Measurements from ENCODE around the gene JAK3.

DNA sequence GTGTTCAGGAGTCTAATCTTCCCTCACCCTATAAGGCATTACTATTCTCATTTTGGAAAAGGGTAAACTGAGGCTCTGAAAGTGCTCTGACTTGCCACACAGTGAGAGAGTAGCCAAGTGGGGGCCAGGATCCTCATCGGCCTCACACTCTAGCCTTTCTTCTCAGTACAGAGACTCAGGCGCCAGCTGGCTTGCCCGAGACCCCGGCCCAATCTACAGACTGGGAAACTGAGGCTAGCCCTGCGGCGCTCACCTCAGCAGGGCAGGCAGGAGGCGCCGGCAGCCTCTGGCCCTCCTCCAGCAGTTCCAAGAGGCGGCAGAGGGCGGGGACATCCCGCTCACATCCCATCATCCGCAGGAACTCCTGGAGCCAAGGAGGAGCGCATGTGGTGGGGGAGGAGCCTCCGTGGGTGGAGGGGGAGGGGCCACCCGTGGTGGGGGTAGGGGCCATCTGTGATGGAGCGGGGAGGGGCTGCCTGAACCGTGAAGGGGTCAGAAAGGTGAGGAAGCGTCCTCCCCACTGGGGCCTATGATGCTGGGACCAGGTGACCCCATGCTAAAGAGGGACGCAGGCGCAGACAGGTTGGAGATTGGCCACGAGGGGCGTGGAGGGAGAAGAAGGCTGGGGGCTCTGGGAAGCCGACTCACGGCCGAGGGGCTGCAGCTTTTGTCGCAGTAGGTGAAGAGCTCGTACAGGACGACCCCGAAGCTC, 17.8 kb downstream of the JAK3 start:
- TF ChIP-seq, protein P1, sequence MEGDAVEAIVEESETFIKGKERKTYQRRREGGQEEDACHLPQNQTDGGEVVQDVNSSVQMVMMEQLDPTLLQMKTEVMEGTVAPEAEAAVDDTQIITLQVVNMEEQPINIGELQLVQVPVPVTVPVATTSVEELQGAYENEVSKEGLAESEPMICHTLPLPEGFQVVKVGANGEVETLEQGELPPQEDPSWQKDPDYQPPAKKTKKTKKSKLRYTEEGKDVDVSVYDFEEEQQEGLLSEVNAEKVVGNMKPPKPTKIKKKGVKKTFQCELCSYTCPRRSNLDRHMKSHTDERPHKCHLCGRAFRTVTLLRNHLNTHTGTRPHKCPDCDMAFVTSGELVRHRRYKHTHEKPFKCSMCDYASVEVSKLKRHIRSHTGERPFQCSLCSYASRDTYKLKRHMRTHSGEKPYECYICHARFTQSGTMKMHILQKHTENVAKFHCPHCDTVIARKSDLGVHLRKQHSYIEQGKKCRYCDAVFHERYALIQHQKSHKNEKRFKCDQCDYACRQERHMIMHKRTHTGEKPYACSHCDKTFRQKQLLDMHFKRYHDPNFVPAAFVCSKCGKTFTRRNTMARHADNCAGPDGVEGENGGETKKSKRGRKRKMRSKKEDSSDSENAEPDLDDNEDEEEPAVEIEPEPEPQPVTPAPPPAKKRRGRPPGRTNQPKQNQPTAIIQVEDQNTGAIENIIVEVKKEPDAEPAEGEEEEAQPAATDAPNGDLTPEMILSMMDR (IDR thresholded peaks at IDR 0.05) = no peak
- TF ChIP-seq EP300 (IDR thresholded peaks at IDR 0.05) (no peak), POLR2A (IDR thresholded peaks at IDR 0.05) (no peak)

All from tibial nerve (tissue), 4 donors.